GM21576 (cell line): Measurements from ENCODE around the gene KLHDC7B.

ENCODE experiments used
- ATAC-seq: cut with Tn5 transposase; IDR thresholded peaks from one replicate; pipeline ENCODE4 v1.9.1; 2021; ENCODE audit warnings: mild to moderate bottlenecking, moderate library complexity; ENCODE audit not compliant: unreplicated experiment

KLHDC7B gene

DNA sequence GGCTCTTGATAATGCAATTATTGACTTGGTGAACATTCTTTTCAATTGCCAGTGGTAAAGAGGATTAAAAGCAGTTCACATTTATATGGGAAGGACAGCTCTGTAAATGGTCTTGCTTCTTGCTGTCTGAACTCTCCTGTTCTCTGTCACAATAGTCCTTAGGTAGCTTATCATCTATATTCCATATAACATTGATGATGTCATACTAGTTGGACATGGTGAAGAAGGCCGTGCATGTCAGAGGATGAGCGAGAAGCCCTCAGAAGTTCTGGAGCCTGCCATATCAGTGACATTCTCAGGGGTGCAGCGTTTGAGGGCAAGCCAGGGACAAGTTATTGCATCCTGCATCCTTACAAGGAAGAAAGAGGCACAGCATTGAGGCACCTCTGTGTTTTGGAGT lies 39.5 kb downstream of the KLHDC7B start:
- no peak for ATAC-seq

- no peak for ATAC-seq
These were observed 40.1 kb downstream of the KLHDC7B start for GRCh38 chr22:50585781-50586180.

DNA sequence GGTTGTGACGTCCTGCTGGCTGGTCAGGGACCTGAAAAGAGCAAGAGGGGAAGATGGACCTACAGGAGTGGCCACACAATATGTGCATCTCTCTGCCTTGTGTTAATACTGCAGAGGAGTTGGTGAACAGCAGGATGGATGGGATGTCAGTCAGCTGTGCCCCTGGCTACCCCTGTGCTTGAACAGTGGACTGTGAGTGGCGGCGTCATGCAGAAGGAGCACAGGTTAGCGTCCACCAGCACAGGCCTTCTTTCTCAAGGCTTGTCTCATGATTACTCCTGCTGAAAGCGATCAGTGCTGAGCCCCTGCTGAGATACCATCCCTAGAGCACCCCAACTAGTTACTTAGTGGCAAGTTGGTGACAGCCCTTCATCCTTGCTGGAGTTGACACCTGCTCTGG lies 40.7 kb downstream of the KLHDC7B start:
- no peak for ATAC-seq

- no peak for ATAC-seq
These were observed 41.7 kb downstream of the KLHDC7B start for GRCh38 chr22:50587407-50587806.

DNA sequence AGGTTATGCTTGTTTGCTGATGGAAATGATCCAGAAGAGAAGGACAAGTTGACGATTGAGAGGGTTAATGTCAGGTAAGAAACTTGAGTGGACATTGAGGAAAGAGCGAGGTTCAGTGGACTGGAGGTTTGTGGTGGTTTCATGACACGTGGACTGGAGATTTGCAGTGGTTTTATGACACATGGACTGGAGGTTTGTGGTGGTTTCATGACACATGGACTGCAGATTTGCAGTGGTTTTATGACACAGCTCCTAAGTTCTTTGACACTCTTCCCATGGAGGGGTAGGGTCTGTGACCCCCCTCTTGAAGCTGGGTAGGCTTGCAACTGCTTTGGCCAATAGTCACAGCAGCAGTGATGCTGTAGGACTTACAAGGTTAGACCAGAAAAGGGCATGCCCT lies 49.5 kb downstream of the KLHDC7B start:
- ATAC-seq: no peak

DNA sequence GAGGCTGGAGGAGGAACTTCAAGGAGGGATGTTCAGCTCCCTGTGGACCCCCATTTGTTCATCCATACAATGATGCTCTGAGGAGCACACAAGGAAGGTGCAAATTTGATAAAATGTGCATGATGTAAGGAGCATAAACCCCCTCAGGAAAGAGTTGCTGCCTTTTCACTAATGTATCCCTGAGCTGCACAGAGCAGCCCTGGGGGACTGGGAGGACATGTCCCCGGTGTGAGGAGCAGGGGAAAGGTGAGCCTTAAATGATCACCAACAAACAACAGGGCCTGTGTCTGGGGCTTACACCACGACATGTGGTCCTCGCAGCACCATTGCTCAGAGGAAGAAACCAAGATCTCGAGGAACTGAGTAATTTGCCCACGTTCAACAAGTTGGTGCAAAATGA lies 51.4 kb downstream of the KLHDC7B start:
- no peak for ATAC-seq

- ATAC-seq: no peak
These were observed 54.2 kb downstream of the KLHDC7B start for GRCh38 chr22:50599816-50600455.

DNA sequence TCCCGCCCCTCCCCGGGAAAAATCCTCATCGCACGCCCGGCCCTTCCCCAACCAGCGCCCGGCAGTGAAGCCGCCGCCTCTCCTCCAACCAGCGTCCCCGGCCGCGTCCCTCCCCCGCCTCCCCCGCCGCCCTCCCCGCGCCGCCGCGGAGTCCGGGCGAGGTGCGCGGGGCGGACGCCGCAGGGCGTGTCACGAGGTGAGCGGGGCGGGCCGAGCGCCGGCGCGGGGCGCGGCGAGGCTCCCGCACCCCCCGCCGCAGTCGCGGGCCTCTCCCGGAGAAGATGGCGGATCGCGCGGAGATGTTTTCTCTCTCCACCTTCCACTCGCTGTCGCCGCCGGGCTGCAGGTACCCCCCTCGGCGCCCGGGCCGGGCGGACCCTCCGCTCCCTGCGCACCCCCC lies 54.8 kb downstream of the KLHDC7B start, which contains the start of gene MAPK8IP2:
Gene MAPK8IP2 (plus strand): TSS at position 256 of the 400 bp plus-strand sequence. CDS start 26 bp downstream, at position 282.
- ATAC-seq: no peak
